Adipocyte (in vitro differentiated cells): ENCODE data around the gene KCNAB1.
"Not testable (repeated sequence)": the region's sequence is repeated elsewhere in the genome, so short reads cannot be mapped to it uniquely, and the experiment has no call there.

Experiments used
- DNase-seq: peaks from one replicate; pipeline ENCODE4 v3.0.0-alpha.2; 2015; ENCODE audit warnings: low read depth
- H3K27me3 ChIP-seq: replicated peaks from 2 replicates; pipeline ENCODE4 v1.7.0; 2013; ENCODE audit warnings: mild to moderate bottlenecking, low read length, moderate library complexity; ENCODE audit not compliant: control insufficient read depth, insufficient read depth
- H3K36me3 ChIP-seq: 2 replicates; pipeline ENCODE4 v1.7.0; 2013; ENCODE audit warnings: low read length, mild to moderate bottlenecking, moderate library complexity; ENCODE audit not compliant: control insufficient read depth, insufficient read depth, severe bottlenecking
- H3K4me1 ChIP-seq: 2 replicates; pipeline ENCODE4 v1.7.0; 2013; ENCODE audit warnings: mild to moderate bottlenecking, low read length, moderate library complexity; ENCODE audit not compliant: control insufficient read depth, insufficient read depth
- H3K4me3 ChIP-seq: 2 replicates; pipeline ENCODE4 v1.7.0; 2013; ENCODE audit warnings: mild to moderate bottlenecking, low read length, moderate library complexity
- H3K9ac ChIP-seq: 2 replicates; pipeline ENCODE4 v1.7.0; 2013; ENCODE audit warnings: mild to moderate bottlenecking, low read length, moderate library complexity
- H3K9me3 ChIP-seq: 2 replicates; pipeline ENCODE4 v1.7.0; 2013; ENCODE audit warnings: mild to moderate bottlenecking, low read length, moderate library complexity; ENCODE audit not compliant: control insufficient read depth

The KCNAB1 gene

GRCh38 chr3:156226676-156227420 is 106.5 kb downstream of the KCNAB1 start:
- no peak for DNase-seq
- H3K9ac ChIP-seq, result no peak overlapping the region
- H3K27me3 ChIP-seq, result peaks cover 14% of the 10 kb centered on the region
- no peak overlapping the region for H3K4me3 ChIP-seq
- no peaks in the 10 kb centered on the region for H3K36me3 ChIP-seq
- H3K9me3 ChIP-seq, result peaks cover 3% of the 10 kb centered on the region
- no peaks in the 10 kb centered on the region for H3K4me1 ChIP-seq

- Histone ChIP-seq H3K9me3 (no peaks in the 10 kb centered on the region), H3K27me3 (peaks cover 14% of the 10 kb centered on the region), H3K4me3 (no peak overlapping the region), H3K4me1 (no peaks in the 10 kb centered on the region), H3K36me3 (no peaks in the 10 kb centered on the region), H3K9ac (no peak overlapping the region)
- no peak for DNase-seq
Observed at GRCh38 chr3:156227704-156228103, 107.3 kb downstream of the KCNAB1 start.

- Histone ChIP-seq H3K9me3 (no peaks in the 10 kb centered on the region), H3K9ac (no peak overlapping the region), H3K4me3 (no peak overlapping the region), H3K4me1 (no peaks in the 10 kb centered on the region), H3K36me3 (no peaks in the 10 kb centered on the region), H3K27me3 (peaks cover 25% of the 10 kb centered on the region)
- no peak for DNase-seq
Observed at GRCh38 chr3:156230278-156230900, 110.0 kb downstream of the KCNAB1 start.

GRCh38 chr3:156231221-156231620 is 110.8 kb downstream of the KCNAB1 start:
- H3K4me3 ChIP-seq, DNase-seq: not testable (repeated sequence)

GRCh38 chr3:156233876-156234275 is 113.5 kb downstream of the KCNAB1 start:
- Histone ChIP-seq H3K9ac (no peak overlapping the region), H3K36me3 (no peaks in the 10 kb centered on the region), H3K4me1 (no peaks in the 10 kb centered on the region), H3K9me3 (no peaks in the 10 kb centered on the region), H3K27me3 (peaks cover 11% of the 10 kb centered on the region), H3K4me3 (no peak overlapping the region)
- DNase-seq, result no peak

More at GRCh38 chr3:156231221-156231620, 110.8 kb downstream of the KCNAB1 start:
- not testable (repeated sequence) for H3K9me3 ChIP-seq, H3K4me1 ChIP-seq, H3K36me3 ChIP-seq, H3K9ac ChIP-seq
- peaks cover 25% of the 10 kb centered on the region for H3K27me3 ChIP-seq

GRCh38 chr3:156236556-156237260 is 116.3 kb downstream of the KCNAB1 start:
- Histone ChIP-seq H3K4me1 (no peaks in the 10 kb centered on the region), H3K27me3 (peaks cover 11% of the 10 kb centered on the region), H3K9me3 (no peaks in the 10 kb centered on the region), H3K9ac (no peak overlapping the region), H3K36me3 (no peaks in the 10 kb centered on the region), H3K4me3 (no peak overlapping the region)
- DNase-seq, result no peak

- DNase-seq, result no peak
- H3K27me3 ChIP-seq, result peaks cover 6% of the 10 kb centered on the region
- no peaks in the 10 kb centered on the region for H3K36me3 ChIP-seq
- H3K9ac ChIP-seq, result no peak overlapping the region
- no peaks in the 10 kb centered on the region for H3K9me3 ChIP-seq
- no peak overlapping the region for H3K4me3 ChIP-seq
- H3K4me1 ChIP-seq, result no peaks in the 10 kb centered on the region
Observed at GRCh38 chr3:156240642-156241041, 120.3 kb downstream of the KCNAB1 start.

GRCh38 chr3:156246961-156247725 is 126.8 kb downstream of the KCNAB1 start:
- DNase-seq, result no peak
- Histone ChIP-seq H3K27me3 (peaks cover 6% of the 10 kb centered on the region), H3K4me3 (no peak overlapping the region)

GRCh38 chr3:156250550-156250949 is 130.2 kb downstream of the KCNAB1 start:
- Histone ChIP-seq H3K9ac (no peak overlapping the region), H3K27me3 (no peaks in the 10 kb centered on the region), H3K36me3 (no peaks in the 10 kb centered on the region), H3K9me3 (no peaks in the 10 kb centered on the region), H3K4me3 (no peak overlapping the region), H3K4me1 (peaks cover 8% of the 10 kb centered on the region)
- DNase-seq, result no peak

More at GRCh38 chr3:156246961-156247725, 126.8 kb downstream of the KCNAB1 start:
- no peaks in the 10 kb centered on the region for H3K36me3 ChIP-seq
- H3K4me1 ChIP-seq, result peaks cover 8% of the 10 kb centered on the region
- H3K9ac ChIP-seq, result no peak overlapping the region
- H3K9me3 ChIP-seq, result no peaks in the 10 kb centered on the region

GRCh38 chr3:156251424-156251823 is 131.0 kb downstream of the KCNAB1 start:
- H3K36me3 ChIP-seq, result no peaks in the 10 kb centered on the region
- no peak for DNase-seq
- no peak overlapping the region for H3K9ac ChIP-seq
- no peaks in the 10 kb centered on the region for H3K9me3 ChIP-seq
- H3K4me3 ChIP-seq, result no peak overlapping the region
- peaks cover 8% of the 10 kb centered on the region for H3K4me1 ChIP-seq
- no peaks in the 10 kb centered on the region for H3K27me3 ChIP-seq

GRCh38 chr3:156252656-156253055 is 132.3 kb downstream of the KCNAB1 start:
- Histone ChIP-seq H3K27me3 (no peaks in the 10 kb centered on the region), H3K9me3 (no peaks in the 10 kb centered on the region), H3K4me3 (no peak overlapping the region), H3K9ac (no peak overlapping the region), H3K36me3 (no peaks in the 10 kb centered on the region), H3K4me1 (peaks cover under 1% of the 10 kb centered on the region)
- no peak for DNase-seq
